Measurements from ENCODE around the gene PHLDA1.

GRCh38 chr12:76069339-76069738, 37.8 kb upstream of the PHLDA1 start:
- no peak for TF ChIP-seq CTCF (IDR thresholded peaks at IDR 0.05)
- TF ChIP-seq POLR2A (IDR thresholded peaks at IDR 0.05), result no peak
- TF ChIP-seq POLR2AphosphoS5 (IDR thresholded peaks at IDR 0.05), result no peak

Measured in prostate gland (tissue), 2 donors.